Esophagus muscularis mucosa (tissue), 4 donors: ENCODE results near the gene KCNJ10. TPM values are rescaled to one million over a fixed set of nuclear protein-coding genes. Genes with fewer than 3 reads are reported as not detected.

Source experiments
- DNase-seq: peaks from one replicate; pipeline ENCODE4 v3.0.0-alpha.2; 2017; ENCODE audit errors: extremely low spot score
- H3K27ac ChIP-seq, 4 donors: fragments of 200-600 bp; sonication (generic); replicated peaks in 1 of 4; 1 replicate in 3 of 4; 2 replicates in 1 of 4; pipeline ENCODE4 v1.5.1; 2016 to 2019; ENCODE audit warnings: mild to moderate bottlenecking in 1 of 4
- H3K27me3 ChIP-seq, 4 donors: fragments of 200-600 bp; sonication (generic); one replicate each; pipeline versions ENCODE4 v1.5.1 to v1.6.0; 2016 to 2019
- H3K36me3 ChIP-seq, 4 donors: fragments of 200-600 bp; sonication (generic); one replicate each; pipeline ENCODE4 v1.5.1; 2016 to 2019
- H3K4me1 ChIP-seq, 4 donors: fragments of 200-600 bp; sonication (generic); one replicate each; pipeline ENCODE4 v1.5.1; 2016 to 2019
- H3K4me3 ChIP-seq, 4 donors: fragments of 200-600 bp; sonication (generic); 1 replicate in 2 of 4; 2 replicates in 2 of 4; pipeline ENCODE4 v1.5.1; 2016 to 2019; ENCODE audit warnings: mild to moderate bottlenecking in 4 of 4, moderate library complexity in 1 of 4
- H3K9me3 ChIP-seq, 4 donors: fragments of 200-600 bp; sonication (generic); 1 replicate in 3 of 4; 2 replicates in 1 of 4; pipeline ENCODE4 v1.5.1; 2016 to 2019
- CTCF ChIP-seq, 3 experiments: fragments of 200-600 bp in 2 of 3; fragments of 450-650 bp in 1 of 3; sonication (generic) in 2 of 3; IDR thresholded peaks; one replicate each; pipeline ENCODE4 v1.5.1; 2017 to 2019; ENCODE audit warnings: antibody characterized with exemption in 3 of 3, mild to moderate bottlenecking in 2 of 3, moderate library complexity in 1 of 3
- EP300 ChIP-seq: sonication (generic); formaldehyde crosslinking; IDR thresholded peaks from one replicate; pipeline ENCODE4 v1.6.1; 2017; ENCODE audit warnings: antibody characterized with exemption
- POLR2A ChIP-seq: fragments of 450-650 bp; IDR thresholded peaks from one replicate; pipeline ENCODE4 v1.6.1; 2017; ENCODE audit warnings: antibody characterized with exemption, moderate library complexity, mild to moderate bottlenecking, low read depth
- POLR2AphosphoS5 ChIP-seq, 2 donors: sonication (generic); formaldehyde crosslinking; IDR thresholded peaks; one replicate each; pipeline ENCODE4 v1.6.1; 2017; ENCODE audit warnings: antibody characterized with exemption in 2 of 2
- WGBS: methylation state at CpG from one replicate; pipeline ENCODE4 v1.1.5; 2018; 5-methylcytosine and 5-hydroxymethylcytosine counted together
- intact Hi-C: fragments of 100-400 bp; cut with DNase I; formaldehyde crosslinking; loops from one replicate; pipeline ENCODE4 v1.15.1; 2023
- total RNA-seq, 4 donors: library from RNA; depleted of rRNA; stranded (reverse); fragments of >200 nt; gene quantifications; one replicate each; pipeline versions ENCODE4 v1.1.0 to v1.2.1, GENCODE V29; 2016

KCNJ10 gene
- total RNA-seq, 4 donors from 2014 or later: 0.06 TPM; not detected in 3

GRCh38 chr1:160101037-160101716, 31.2 kb upstream of the KCNJ10 start:
- peaks cover 52 to 76% (median 71%) of the 10 kb centered on the region in 4 donors for H3K4me1 ChIP-seq
- H3K4me3 ChIP-seq: peak overlapping the region in 1 of 4 donors; percentile 9
- DNase-seq: no peak
- intact Hi-C loops: loop anchor here (2.0 kb wide), 3 partner anchors 92 to 152 kb away; no protein-coding TSS in a partner anchor
- peak overlapping the region; percentile 94 to 98 (median 96) for H3K27ac ChIP-seq
- WGBS: 7% methylated on average over 6 of the region's 13 CpGs
- no peaks in the 10 kb centered on the region for H3K27me3 ChIP-seq
- TF ChIP-seq EP300 (no peak), POLR2AphosphoS5 (IDR thresholded peaks at IDR 0.05) (peak; percentile 73 to 83), CTCF (IDR thresholded peaks at IDR 0.05) (peak in 2 of 3 experiments; percentile 97 to 100)
- H3K9me3 ChIP-seq: no peaks in the 10 kb centered on the region
- H3K36me3 ChIP-seq: no peaks in the 10 kb centered on the region

- Histone ChIP-seq H3K9me3 (no peaks in the 10 kb centered on the region), H3K27ac (peak overlapping the region; percentile 94 to 98 (median 96)), H3K4me3 (no peak overlapping the region), H3K36me3 (peaks cover 0 to 7% (median 4%) of the 10 kb centered on the region in 4 donors), H3K4me1 (peaks cover 56 to 87% (median 82%) of the 10 kb centered on the region in 4 donors), H3K27me3 (no peaks in the 10 kb centered on the region)
- intact Hi-C loops: loop anchor here (2.0 kb wide), 3 partner anchors 93 to 153 kb away; no protein-coding TSS in a partner anchor
- WGBS: 100% methylated on average over 2 of the region's 2 CpGs
- DNase-seq: no peak
- no peak for TF ChIP-seq POLR2A
- no peak for TF ChIP-seq EP300
- no peak for TF ChIP-seq POLR2AphosphoS5 (IDR thresholded peaks at IDR 0.05)
- no peak for TF ChIP-seq CTCF (IDR thresholded peaks at IDR 0.05)
Observed at GRCh38 chr1:160099716-160100375, 29.9 kb upstream of the KCNJ10 start.

GRCh38 chr1:160098852-160099561, 29.0 kb upstream of the KCNJ10 start:
- peaks cover 51 to 80% (median 75%) of the 10 kb centered on the region in 4 donors for H3K4me1 ChIP-seq
- intact Hi-C loops: no loop called here
- no peaks in the 10 kb centered on the region for H3K9me3 ChIP-seq
- peak overlapping the region; percentile 68 to 94 (median 86) for H3K4me3 ChIP-seq
- peak overlapping the region; percentile 94 to 98 (median 96) for H3K27ac ChIP-seq
- H3K27me3 ChIP-seq: no peaks in the 10 kb centered on the region
- H3K36me3 ChIP-seq: peaks cover 0 to 15% (median 12%) of the 10 kb centered on the region in 4 donors
- DNase-seq: peak; percentile 99
- no peak for TF ChIP-seq POLR2A
- peak; percentile 86 to 92 for TF ChIP-seq POLR2AphosphoS5 (IDR thresholded peaks at IDR 0.05)
- WGBS: 3% methylated on average over 8 of the region's 40 CpGs

GRCh38 chr1:160097911-160098851, 28.2 kb upstream of the KCNJ10 start, which contains the start of gene IGSF8:
TSS of gene IGSF8 (minus strand) at chr1:160098619. CDS start at chr1:160098472, 147 bp downstream.
- 17% methylated on average over 5 of the region's 64 CpGs for WGBS
- intact Hi-C loops: no loop called here

More at GRCh38 chr1:160097911-160098851, 28.2 kb upstream of the KCNJ10 start, which contains the start of gene IGSF8:
- peak within 1 kb of the TSS; percentile 94 to 98 (median 96) for H3K27ac ChIP-seq
- TF ChIP-seq POLR2AphosphoS5 (IDR thresholded peaks at IDR 0.05): peak; percentile 54 to 59
- no peak for TF ChIP-seq CTCF (IDR thresholded peaks at IDR 0.05)
- H3K4me1 ChIP-seq: peaks cover 50 to 72% (median 66%) of the 10 kb centered on the region in 4 donors
- H3K4me3 ChIP-seq: peak within 1 kb of the TSS; percentile 68 to 94 (median 86)
- H3K36me3 ChIP-seq: peaks cover 4 to 23% (median 20%) of the 10 kb centered on the region in 4 donors
- peak; percentile 97 for DNase-seq
- H3K9me3 ChIP-seq: no peaks in the 10 kb centered on the region
- no peaks in the 10 kb centered on the region for H3K27me3 ChIP-seq
